Measurements from ENCODE around the gene MIB1. TPM values are rescaled to one million over a fixed set of nuclear protein-coding genes. Genes with fewer than 3 reads are reported as not detected.

MIB1 gene
- total RNA-seq, 1 experiment from 2014 or later: 56.1 TPM

DNA sequence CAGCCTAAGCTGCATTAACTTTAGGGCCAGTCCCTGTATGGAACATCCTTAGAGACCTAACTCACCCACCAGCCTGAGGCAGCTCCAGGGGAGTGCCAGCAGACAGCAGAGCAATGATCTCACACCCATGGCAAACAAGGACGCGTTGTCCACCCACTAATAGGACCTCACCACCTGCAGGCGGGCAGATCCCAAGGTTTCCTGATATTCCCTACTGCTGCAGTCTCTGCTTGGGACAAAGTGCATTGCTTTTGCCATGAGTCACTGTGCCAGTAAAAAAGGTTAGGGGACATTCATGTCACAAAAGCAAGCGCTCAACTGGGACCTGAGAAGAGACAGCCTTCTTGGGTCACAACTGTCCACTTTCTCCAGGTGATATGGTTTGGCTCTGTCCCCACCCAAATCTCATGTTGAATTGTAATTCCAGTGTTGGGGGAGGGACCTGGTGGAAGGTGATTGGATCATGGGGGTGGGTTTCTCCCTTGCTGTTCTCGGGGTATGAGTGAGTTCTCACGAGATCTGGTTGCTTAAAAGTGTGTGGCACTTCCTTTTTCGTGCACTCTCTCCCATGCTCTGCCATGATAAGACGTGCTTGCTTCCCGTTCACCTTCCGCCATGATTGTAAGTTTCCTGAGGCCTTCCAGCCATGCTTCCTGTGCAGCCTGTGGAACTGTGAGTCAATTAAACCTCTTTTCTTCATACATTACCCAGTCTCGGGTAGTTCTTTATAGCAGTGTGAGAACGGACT, 160.2 kb downstream of the MIB1 start:
- Histone ChIP-seq H3K9me2 (ENCODE audit: insufficient read depth) (no peaks in the 10 kb centered on the region), H3K36me3 (ENCODE audit: control insufficient read depth in 1 of 2, insufficient read depth in 2 of 2, low read length in 2 of 2) (no peaks in the 10 kb centered on the region), H3K4me1 (ENCODE audit: control insufficient read depth in 1 of 2, insufficient read depth in 2 of 2, low read length in 2 of 2) (peaks cover 0 to 4% of the 10 kb centered on the region in 2 experiments; a peak in 1 of 4 replicates), H3K4me3 (replicated peaks in 1 of 2; ENCODE audit: low read depth in 1 of 2, low read length in 2 of 2) (no peak overlapping the region), H3K79me2 (ENCODE audit: insufficient read depth, low read length) (no peaks in the 10 kb centered on the region), H2AFZ (ENCODE audit: low read depth, low read length, poor library complexity, severe bottlenecking) (no peak overlapping the region), H3K9me3 (ENCODE audit: control insufficient read depth in 1 of 2, insufficient read depth in 1 of 2, low read depth in 1 of 2, low read length in 2 of 2) (no peaks in the 10 kb centered on the region), H4K20me1 (ENCODE audit: insufficient read depth) (no peaks in the 10 kb centered on the region), H3K9ac (ENCODE audit: low read length) (no peak overlapping the region), H3K27ac (ENCODE audit: low read depth, low read length) (no peak overlapping the region), H3K4me2 (ENCODE audit: low read length) (no peak overlapping the region), H3K27me3 (ENCODE audit: insufficient read depth, low read length) (no peaks in the 10 kb centered on the region)
- intact Hi-C loops (cut with micrococcal nuclease): no loop called here
- no peak for ATAC-seq
- RAD21 ChIA-PET (ENCODE audit: low non-redundant PET in 1 of 2, low total read pairs in 2 of 2, uncharacterized antibody in 2 of 2, unreplicated experiment in 2 of 2): no interaction called here
- no peak for TF ChIP-seq EZH2phosphoT487 (IDR thresholded peaks at IDR 0.05; ENCODE audit: borderline replicate concordance)
- no peak for TF ChIP-seq CBX3 (IDR thresholded peaks at IDR 0.05; ENCODE audit: low read depth)
- TF ChIP-seq JUND (IDR thresholded peaks at IDR 0.05): no peak
- TF ChIP-seq CEBPB (IDR thresholded peaks at IDR 0.05; ENCODE audit: low read depth): no peak
- TF ChIP-seq TCF7L2 (IDR thresholded peaks at IDR 0.05; ENCODE audit: borderline replicate concordance, extremely low read depth, insufficient read depth, insufficient read length): no peak
- no peak for TF ChIP-seq RAD21 (IDR thresholded peaks at IDR 0.05; ENCODE audit: low read depth)
- TF ChIP-seq, protein P1, sequence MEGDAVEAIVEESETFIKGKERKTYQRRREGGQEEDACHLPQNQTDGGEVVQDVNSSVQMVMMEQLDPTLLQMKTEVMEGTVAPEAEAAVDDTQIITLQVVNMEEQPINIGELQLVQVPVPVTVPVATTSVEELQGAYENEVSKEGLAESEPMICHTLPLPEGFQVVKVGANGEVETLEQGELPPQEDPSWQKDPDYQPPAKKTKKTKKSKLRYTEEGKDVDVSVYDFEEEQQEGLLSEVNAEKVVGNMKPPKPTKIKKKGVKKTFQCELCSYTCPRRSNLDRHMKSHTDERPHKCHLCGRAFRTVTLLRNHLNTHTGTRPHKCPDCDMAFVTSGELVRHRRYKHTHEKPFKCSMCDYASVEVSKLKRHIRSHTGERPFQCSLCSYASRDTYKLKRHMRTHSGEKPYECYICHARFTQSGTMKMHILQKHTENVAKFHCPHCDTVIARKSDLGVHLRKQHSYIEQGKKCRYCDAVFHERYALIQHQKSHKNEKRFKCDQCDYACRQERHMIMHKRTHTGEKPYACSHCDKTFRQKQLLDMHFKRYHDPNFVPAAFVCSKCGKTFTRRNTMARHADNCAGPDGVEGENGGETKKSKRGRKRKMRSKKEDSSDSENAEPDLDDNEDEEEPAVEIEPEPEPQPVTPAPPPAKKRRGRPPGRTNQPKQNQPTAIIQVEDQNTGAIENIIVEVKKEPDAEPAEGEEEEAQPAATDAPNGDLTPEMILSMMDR (IDR thresholded peaks at IDR 0.05 in 2 of 3, conservative IDR thresholded peaks at IDR 0.05 in 1 of 3; ENCODE audit: borderline replicate concordance in 1 of 3, insufficient read depth in 1 of 3, low read depth in 2 of 3, low read length in 2 of 3): no peak
- no peak for TF ChIP-seq YY1 (IDR thresholded peaks at IDR 0.05; ENCODE audit: extremely low read depth, insufficient replicate concordance, low read depth, low read length)
- TF ChIP-seq POLR2AphosphoS5 (IDR thresholded peaks at IDR 0.05; ENCODE audit: low read depth, low read length): no peak
- TF ChIP-seq ZFX (IDR thresholded peaks at IDR 0.05): no peak
- no peak for TF ChIP-seq SIN3A (IDR thresholded peaks at IDR 0.05; ENCODE audit: low read depth)
- TF ChIP-seq ZNF274 (IDR thresholded peaks at IDR 0.05; ENCODE audit: low read depth, low read length): no peak
- no peak for TF ChIP-seq FOSL1 (IDR thresholded peaks at IDR 0.05; ENCODE audit: low read depth)
- no peak for TF ChIP-seq POLR2A (IDR thresholded peaks at IDR 0.05; ENCODE audit: borderline replicate concordance, extremely low read depth, insufficient read depth, insufficient read length)
- TF ChIP-seq, protein P2, sequence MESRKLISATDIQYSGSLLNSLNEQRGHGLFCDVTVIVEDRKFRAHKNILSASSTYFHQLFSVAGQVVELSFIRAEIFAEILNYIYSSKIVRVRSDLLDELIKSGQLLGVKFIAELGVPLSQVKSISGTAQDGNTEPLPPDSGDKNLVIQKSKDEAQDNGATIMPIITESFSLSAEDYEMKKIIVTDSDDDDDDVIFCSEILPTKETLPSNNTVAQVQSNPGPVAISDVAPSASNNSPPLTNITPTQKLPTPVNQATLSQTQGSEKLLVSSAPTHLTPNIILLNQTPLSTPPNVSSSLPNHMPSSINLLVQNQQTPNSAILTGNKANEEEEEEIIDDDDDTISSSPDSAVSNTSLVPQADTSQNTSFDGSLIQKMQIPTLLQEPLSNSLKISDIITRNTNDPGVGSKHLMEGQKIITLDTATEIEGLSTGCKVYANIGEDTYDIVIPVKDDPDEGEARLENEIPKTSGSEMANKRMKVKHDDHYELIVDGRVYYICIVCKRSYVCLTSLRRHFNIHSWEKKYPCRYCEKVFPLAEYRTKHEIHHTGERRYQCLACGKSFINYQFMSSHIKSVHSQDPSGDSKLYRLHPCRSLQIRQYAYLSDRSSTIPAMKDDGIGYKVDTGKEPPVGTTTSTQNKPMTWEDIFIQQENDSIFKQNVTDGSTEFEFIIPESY (IDR thresholded peaks at IDR 0.05; ENCODE audit: extremely low read depth, insufficient replicate concordance, low read length): no peak
- TF ChIP-seq, protein P3, sequence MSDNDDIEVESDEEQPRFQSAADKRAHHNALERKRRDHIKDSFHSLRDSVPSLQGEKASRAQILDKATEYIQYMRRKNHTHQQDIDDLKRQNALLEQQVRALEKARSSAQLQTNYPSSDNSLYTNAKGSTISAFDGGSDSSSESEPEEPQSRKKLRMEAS (IDR thresholded peaks at IDR 0.05): no peak
- TF ChIP-seq, protein P4, sequence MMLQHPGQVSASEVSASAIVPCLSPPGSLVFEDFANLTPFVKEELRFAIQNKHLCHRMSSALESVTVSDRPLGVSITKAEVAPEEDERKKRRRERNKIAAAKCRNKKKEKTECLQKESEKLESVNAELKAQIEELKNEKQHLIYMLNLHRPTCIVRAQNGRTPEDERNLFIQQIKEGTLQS (IDR thresholded peaks at IDR 0.05): no peak
- no peak for TF ChIP-seq SP1 (IDR thresholded peaks at IDR 0.05; ENCODE audit: low read depth)
- no peak for TF ChIP-seq EGR1 (IDR thresholded peaks at IDR 0.05; ENCODE audit: low read depth)
- POLR2A ChIA-PET: no interaction called here
- no TSS peak for BruUV-seq (replicated peaks)
- DNase-seq (ENCODE audit: low read depth, low spot score): no peak
- CTCF ChIA-PET: no interaction called here

Measured in HCT116 (cell line).